Stimulated activated CD8-positive, alpha-beta memory T cell treated with anti-CD3 and anti-CD28 coated beads, Interleukin-4, amount 100 ng/mL, for 24 hours (primary cell): ENCODE results near the gene FLT1.

Experiments
- DNase-seq: peaks from one replicate; pipeline ENCODE4 v3.0.0-alpha.2; 2020; ENCODE audit warnings: low read depth

FLT1 gene

DNA sequence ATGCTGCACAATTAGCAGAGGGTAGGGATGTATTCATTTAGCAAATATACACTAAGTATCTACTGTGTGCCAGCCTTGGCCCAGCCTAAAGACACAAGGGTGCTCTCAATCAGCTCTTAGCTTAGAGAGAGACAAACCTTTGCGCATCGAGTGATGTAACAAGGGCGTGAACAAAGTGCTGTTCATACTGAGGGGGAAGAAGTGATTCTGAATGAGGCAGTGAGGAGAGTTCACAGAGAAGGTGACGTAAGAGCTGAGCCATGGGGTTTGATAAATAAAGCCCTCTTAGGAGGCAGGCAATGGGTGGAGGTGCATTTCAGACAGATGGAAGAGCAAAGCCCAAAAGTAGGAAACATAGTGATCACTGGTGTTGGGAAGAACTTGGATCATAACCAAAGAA, 68.5 kb downstream of the FLT1 start:
- DNase-seq, result no peak

DNA sequence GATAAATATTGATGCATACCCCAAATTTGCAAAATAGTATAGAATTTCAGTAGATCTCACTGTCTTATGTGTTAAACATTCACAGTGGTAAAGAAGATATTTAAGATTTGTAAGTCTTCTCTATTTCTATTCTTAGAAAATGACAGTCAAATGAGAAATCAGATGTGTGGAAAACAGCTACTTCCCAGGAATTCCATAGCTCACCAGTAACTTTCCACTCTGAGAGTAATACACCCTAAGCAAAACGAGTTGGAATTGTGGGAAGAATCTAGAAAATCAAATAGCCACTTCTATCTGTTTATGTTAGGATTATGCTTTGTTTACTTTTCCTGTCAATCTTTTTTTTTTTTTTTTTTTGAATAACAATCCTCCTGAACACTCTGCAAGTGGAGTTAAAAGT, 69.1 kb downstream of the FLT1 start:
- no peak for DNase-seq

DNA sequence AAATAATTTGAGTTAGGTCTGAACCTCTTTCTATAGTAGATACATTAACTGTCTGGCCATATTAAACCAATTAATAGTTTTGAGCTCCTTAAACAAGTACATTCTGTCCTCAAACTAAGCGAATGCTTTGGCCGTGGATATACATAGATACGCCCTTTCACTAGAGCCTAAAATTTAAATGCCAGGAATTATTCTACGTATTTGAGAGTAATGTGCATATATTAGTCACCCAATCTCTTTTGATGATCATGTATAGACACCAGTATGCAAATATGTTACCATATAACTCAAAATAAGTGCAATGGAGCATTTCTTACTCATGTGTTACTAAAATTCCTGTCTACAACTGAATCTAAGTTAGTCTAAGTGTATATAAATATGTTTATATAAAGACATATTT, 70.4 kb downstream of the FLT1 start:
- no peak for DNase-seq

DNA sequence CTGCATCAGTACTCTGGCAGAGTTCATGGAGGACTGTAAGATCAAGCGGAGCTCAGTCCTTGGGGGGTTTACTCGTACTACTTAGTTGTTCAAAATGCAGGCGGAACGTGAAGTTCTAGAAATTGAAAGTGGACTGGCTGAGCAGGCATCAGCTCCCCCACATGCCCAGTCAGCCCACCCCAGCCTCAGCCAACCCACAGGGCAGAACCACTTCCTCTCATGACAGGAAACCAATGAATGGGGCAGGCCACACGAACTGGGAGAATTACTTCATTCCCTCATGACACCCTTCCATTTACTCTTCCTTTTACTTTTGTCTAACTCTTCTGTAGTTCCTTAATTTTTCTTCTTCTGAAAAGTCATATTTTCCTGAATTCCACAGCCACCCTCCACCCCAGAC, 71.9 kb downstream of the FLT1 start:
- DNase-seq, result peak; percentile 11

- no peak for DNase-seq
These were observed 73.1 kb downstream of the FLT1 start for GRCh38 chr13:28421676-28422410.

DNA sequence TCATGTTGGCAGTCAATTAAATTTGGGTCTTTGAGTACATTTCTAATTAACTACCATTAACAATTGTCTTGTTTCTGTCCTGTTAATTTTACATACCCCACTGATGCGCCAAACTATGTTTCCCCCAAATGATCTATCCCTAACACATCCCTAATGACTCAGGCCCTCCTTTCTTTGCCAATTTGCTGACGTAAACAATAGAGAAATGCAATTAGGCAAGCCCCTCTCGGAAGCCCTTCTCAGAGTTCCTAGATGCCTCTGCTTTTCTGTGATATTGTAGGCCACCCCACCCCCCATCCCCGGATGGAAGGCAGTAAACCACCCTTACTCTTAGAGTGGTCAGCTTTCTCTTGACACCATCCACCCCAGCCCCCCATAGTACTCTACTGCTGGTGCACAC, 74.2 kb downstream of the FLT1 start:
- DNase-seq, result no peak

- DNase-seq, result no peak
These were observed 78.9 kb downstream of the FLT1 start for GRCh38 chr13:28415994-28416421.

GRCh38 chr13:28413999-28414398, 80.9 kb downstream of the FLT1 start:
- no peak for DNase-seq

DNA sequence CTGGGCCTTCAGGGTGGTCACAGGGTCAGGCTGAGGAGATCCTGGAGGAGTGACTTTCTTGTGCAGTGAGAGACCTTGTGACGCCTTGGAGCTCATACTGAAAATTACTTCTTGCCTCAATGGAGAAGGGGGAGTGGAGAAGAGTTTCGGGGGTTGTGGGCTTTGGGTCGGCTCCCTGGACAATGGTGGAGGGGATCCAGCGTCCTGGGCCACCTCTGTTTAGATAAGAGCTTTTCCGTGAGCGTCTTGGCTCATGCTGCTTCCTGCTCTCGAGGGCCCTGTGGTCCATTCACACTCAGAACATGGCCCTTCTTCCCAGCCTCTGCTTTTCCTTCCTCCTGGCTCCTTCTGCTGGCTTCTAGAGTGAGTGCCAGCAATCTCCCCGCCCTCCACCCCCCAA, 81.9 kb downstream of the FLT1 start:
- no peak for DNase-seq

GRCh38 chr13:28411831-28412353, 83.0 kb downstream of the FLT1 start:
- DNase-seq, result no peak

- no peak for DNase-seq
These were observed 84.8 kb downstream of the FLT1 start for GRCh38 chr13:28410096-28410495.

- DNase-seq, result no peak
These were observed 85.3 kb downstream of the FLT1 start for GRCh38 chr13:28409648-28410047.

GRCh38 chr13:28408863-28409262, 86.1 kb downstream of the FLT1 start:
- DNase-seq, result no peak

DNA sequence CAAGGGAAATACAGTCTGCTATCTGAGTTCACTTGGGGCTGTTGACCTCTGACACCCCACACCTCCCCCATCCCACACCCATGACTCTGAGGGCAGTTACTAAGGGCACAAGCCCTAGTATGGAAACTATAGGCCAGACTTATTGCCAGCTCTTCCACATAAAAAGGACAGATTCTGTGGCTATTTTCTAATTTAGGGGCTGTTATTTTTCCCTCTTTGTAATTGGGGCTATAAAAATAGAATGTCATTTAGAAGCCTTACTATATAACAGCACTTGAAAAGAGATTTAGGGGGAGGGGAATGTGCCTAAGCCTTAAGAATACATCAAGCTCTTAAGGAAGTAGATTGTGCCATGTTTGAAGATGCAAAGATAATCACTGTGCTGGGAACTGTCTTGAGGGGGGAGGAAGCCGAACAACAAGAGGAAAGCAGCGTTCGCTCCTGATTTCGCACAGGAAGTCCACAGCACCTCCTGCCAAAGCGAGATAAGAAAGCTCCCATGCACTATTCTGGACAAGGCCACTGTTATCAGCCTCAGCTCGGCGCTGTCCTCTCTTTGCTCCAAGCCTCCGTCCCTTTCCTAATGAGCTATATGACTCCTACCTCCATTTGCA, 86.6 kb downstream of the FLT1 start:
- DNase-seq, result no peak

DNA sequence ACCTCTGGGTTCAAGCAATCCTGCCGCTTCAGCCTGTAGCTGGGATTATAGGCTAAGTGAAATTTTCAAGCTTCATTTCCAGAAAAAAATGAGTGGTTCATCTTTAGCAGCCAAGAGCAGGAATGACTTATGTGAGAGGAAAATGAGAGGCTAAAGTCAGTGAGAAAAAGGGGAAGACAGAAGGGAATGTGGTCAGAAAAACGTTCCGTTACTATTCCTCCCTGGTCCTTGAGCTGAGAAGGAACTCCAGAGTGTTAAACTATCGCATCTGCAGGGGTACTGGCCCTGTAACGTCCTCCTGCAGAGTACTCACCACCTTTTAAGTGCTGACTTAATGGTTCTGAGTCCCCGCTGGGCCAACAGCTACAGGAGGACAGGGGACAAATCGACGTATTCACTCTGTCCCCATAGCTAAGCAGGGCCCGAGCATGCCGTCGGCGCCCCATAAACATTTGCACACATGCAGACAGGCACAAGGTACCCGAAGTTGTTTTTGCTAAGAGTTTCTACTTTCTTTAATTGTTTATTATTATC, 88.1 kb downstream of the FLT1 start:
- DNase-seq, result no peak

- no peak for DNase-seq
These were observed 92.9 kb downstream of the FLT1 start for GRCh38 chr13:28402057-28402381.

DNA sequence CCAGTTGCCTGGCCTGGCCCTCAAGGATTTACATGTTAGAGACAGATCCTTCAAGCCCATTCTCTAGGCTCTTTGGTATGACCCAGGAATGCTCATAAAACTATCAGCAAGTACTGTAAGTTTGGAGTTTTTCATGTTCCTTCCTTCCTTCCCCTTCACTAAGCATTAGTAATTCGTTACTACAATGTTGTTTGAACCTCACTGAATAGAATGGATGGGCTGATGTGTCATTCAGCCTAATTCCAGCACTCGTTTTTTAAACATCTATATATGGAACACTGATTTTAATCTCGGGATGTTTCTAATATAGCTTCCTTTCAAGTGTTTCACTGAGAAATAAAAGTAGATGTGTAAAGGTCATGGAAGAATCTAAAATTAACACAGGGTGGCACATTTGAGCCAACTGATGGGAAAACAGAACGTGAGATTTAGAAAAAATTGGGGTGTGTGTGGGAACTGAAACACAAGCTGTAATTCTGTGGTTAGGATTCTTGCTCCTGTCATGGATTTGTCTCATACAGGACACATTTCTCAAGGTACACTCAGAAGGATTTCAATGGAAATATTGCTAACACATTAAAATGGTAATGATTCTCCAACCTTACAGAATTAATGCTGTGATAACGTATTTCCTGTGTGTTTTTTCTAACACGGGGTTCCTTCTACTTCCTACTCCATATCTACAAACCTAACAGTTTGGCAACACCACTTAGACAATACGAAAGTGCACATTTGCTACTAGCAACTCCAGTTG, 93.4 kb downstream of the FLT1 start:
- DNase-seq, result no peak

GRCh38 chr13:28396053-28396452, 98.9 kb downstream of the FLT1 start:
- DNase-seq, result no peak

DNA sequence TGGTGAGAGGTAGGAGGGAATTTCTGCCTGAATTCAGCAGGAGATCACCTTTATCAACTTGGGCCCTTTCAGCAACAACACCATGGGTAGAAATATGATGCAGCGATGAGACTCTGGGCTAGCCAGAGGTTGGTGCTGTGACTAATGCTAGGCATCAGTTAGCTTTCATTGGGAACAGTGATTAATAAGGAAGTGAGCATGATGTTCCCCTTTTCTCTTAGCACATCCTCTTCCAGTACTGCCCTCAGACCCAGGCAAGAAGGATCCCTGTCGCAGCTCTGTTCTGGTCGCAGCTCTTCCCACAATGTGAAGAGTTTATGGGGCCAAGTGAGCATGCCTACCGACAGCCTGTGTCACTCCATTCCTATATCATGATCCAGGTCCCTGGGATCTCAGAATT, 100.5 kb downstream of the FLT1 start:
- no peak for DNase-seq

- DNase-seq, result no peak
These were observed 101.9 kb downstream of the FLT1 start for GRCh38 chr13:28392896-28393505.

DNA sequence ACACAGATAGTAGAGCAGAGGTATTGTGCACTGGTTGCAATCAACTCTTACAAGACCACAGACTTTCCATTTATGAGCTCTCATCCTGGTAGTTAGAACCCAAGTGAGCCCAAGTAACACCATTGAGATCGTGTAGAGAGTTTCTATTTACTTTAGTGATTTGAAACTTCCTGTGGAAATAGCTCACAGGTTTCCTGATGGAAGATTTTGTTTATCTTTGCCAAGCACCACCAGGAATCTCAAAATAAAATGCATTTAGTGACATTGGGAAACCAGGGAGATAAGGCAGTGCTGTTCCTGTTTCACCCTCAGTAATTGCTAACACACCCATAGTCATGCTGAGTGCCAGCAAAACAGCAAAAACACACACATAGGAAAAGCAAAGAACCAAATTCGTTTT, 102.5 kb downstream of the FLT1 start:
- DNase-seq, result no peak

DNA sequence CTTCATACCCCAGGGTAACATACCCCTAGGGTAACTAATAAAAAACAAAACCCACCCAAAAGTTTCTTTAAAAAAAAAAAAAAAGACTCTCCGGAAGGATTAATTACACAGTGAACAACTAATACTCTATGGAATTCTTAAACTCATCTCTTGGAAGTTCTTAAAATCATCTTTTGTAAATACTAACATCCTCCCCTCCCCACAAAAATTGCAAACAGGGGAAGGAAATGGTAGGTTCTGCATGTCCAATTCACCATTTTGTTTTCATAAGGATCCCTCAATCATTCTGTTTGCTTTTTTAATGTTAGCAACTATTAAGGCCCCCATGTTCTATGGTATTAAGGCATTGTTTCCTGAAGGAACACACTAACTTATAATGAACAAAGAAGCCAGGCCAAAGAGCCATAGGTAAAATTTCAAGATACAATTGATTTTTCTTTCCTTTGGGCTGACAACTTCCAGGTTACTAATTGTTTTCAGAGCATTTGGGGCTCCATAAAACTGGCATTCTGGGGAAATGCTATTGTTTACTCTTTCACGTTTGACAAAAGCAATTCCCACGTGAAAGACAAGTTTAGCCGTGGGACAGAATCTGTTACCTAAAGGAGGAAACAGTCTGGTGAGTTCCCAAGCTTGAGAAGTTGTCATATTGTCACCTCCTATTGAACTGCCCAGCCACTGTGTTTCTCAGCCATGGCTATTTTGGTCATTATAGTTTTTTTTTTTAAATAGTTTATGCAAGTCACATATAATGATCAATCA, 107.0 kb downstream of the FLT1 start:
- DNase-seq, result no peak
